ENCODE measurements around the gene FGL2. TPM values are rescaled to one million over a fixed set of nuclear protein-coding genes. Genes with fewer than 3 reads are reported as not detected.

FGL2 gene
- total RNA-seq = 32.1 TPM
- long read RNA-seq, full-length matches to known transcripts = 23 of 24 reads
- long read RNA-seq, partial matches to known transcripts = 0 of 24 reads
- long read RNA-seq, other reads (novel, unspliced or antisense) = 1 of 24 reads

GRCh38 chr7:77199013-77199966 lies at the start of gene FGL2:
Gene FGL2, minus strand, starts transcription at chr7:77199819. Its CDS starts 26 bp downstream, at chr7:77199793.
- intact Hi-C loops (cut with DNase I) = no loop called here
- Histone ChIP-seq H3K36me3 (no peaks in the 10 kb centered on the region), H3K9me3 (no peaks in the 10 kb centered on the region), H3K4me1 (peaks cover 5% of the 10 kb centered on the region), H3K27ac (peak within 1 kb of the TSS; percentile 63), H3K4me3 (peak within 1 kb of the TSS; percentile 48), H3K27me3 (no peaks in the 10 kb centered on the region)
- TF ChIP-seq CTCF (IDR thresholded peaks at IDR 0.05) = no peak
- DNase-seq (peak; percentile 71), ATAC-seq (peak; percentile 90)

DNA sequence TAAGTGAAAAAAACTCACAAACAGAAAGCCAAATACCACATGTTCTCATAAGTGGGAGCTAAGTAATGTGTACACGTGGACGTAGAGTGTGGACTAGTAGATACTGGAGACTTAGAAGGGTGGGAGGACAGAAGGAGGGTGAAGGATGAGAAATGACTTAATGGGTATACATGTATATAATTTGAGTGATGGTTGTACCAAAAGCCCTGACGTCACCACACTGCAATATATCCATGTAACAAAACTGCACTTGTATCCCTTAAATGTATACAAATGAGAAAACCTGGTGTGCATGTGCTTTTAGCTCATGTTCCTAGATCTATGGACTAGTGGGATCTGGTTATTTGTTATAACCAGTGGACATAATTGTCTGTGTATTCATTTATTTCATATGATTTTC lies 48.5 kb upstream of the FGL2 start:
- Histone ChIP-seq H3K36me3 (no peaks in the 10 kb centered on the region), H3K27me3 (no peaks in the 10 kb centered on the region), H3K4me3 (no peak overlapping the region), H3K4me1 (peaks cover 12% of the 10 kb centered on the region), H3K9me3 (no peaks in the 10 kb centered on the region), H3K27ac (no peak overlapping the region)
- TF ChIP-seq CTCF (IDR thresholded peaks at IDR 0.05) = no peak
- DNase-seq (no peak), ATAC-seq (no peak)
- intact Hi-C loops (cut with DNase I) = no loop called here

GRCh38 chr7:77247206-77247850 lies 47.7 kb upstream of the FGL2 start:
- peak; percentile 93 for ATAC-seq
- intact Hi-C loops (cut with DNase I) = no loop called here
- Histone ChIP-seq H3K27me3 (no peaks in the 10 kb centered on the region), H3K9me3 (no peaks in the 10 kb centered on the region), H3K36me3 (no peaks in the 10 kb centered on the region), H3K4me1 (peaks cover 12% of the 10 kb centered on the region), H3K4me3 (no peak overlapping the region), H3K27ac (no peak overlapping the region)
- peak; percentile 89 for TF ChIP-seq CTCF (IDR thresholded peaks at IDR 0.05)
- peak; percentile 81 for DNase-seq

DNA sequence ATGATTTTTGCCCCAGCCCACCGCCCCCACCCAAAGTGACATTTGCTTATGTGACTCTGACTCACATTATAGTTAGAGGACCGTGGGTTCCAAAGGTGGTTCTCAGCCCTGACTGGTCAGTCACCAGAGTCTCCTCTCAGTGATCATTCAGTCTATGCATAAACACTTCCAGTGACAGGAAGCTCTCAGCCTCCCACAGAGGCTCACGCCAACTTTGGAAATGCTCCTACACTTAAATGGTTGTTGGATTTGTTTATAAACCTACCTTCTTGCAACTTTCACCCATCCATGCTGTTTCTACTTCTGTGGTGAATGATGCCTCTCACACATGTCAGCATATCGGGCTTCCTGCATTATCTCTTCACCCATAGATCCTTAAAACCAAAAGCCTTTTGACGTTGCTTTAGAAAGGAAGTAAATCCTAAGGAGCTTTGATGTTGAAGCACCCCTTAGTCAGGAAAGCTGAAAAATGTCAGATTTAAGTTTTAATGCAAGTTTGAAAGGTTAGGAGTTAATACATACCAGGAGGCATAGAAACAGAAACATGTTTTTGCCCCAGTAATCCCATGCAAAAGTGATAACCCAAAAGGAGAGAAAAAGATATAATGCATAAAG lies 46.5 kb upstream of the FGL2 start:
- no peaks in the 10 kb centered on the region for H3K9me3 ChIP-seq
- ATAC-seq (peak; percentile 40), DNase-seq (no peak)
- H3K4me3 ChIP-seq = no peak overlapping the region
- H3K4me1 ChIP-seq = peaks cover 12% of the 10 kb centered on the region
- TF ChIP-seq CTCF (IDR thresholded peaks at IDR 0.05) = no peak
- H3K36me3 ChIP-seq = no peaks in the 10 kb centered on the region
- H3K27me3 ChIP-seq = no peaks in the 10 kb centered on the region
- no peak overlapping the region for H3K27ac ChIP-seq
- intact Hi-C loops (cut with DNase I) = no loop called here

DNA sequence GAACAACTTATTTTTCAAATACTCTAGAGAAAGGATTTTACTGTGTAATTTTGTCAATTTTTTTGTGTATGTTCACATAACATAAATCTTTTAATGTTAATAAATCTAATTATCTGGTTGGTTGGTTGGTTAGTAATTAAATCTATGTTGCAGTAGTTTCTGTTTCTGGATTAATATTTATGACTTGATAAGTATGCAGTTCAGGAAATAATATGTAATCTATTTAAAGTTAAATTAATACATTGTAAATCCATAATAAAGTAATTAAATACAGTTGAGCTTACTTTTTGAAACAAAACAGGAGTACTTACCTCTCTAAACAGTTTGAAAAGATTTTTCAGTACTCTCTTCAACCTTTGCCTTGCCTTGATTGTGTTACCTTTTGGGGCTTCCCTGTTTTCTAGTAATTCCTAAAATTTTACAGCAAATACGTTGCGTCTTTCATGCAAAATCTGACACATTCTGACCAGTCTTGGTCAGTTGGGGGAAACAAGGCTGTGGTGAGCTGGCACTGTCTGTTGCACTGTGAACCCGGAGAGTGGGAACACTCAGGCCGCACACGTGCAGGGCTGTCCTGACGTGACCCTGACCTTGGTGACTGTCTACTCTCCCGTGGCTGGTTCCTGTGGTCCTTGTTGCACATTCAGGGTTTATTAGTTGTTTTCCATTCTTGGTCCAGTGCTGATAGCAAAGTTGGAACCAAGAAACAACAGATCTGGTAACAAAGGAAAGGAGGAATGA lies 45.6 kb upstream of the FGL2 start:
- Histone ChIP-seq H3K9me3 (no peaks in the 10 kb centered on the region), H3K4me1 (peaks cover 12% of the 10 kb centered on the region), H3K36me3 (no peaks in the 10 kb centered on the region), H3K27me3 (no peaks in the 10 kb centered on the region), H3K27ac (no peak overlapping the region), H3K4me3 (no peak overlapping the region)
- no peak for DNase-seq
- intact Hi-C loops (cut with DNase I) = no loop called here
- peak; percentile 82 for ATAC-seq
- TF ChIP-seq CTCF (IDR thresholded peaks at IDR 0.05) = no peak

Measured in upper lobe of right lung (tissue), 1 donor.